IPS DF 6.9 (cell line): ENCODE results near the gene KRTAP19-8.

Source experiments
- DNase-seq: peaks from one replicate; pipeline ENCODE4 v3.0.0-alpha.2; 2013; ENCODE audit warnings: low read depth, low spot score
- H3K27ac ChIP-seq: one replicate; pipeline ENCODE4 v1.5.1; 2013; ENCODE audit warnings: low read length, control low read depth
- H3K27me3 ChIP-seq: 2 replicates; pipeline ENCODE4 v1.6.1; 2013; ENCODE audit warnings: mild to moderate bottlenecking, low read length; ENCODE audit not compliant: control insufficient read depth, insufficient read depth
- H3K36me3 ChIP-seq: 2 replicates; pipeline ENCODE4 v1.6.1; 2013; ENCODE audit warnings: low read length; ENCODE audit not compliant: control insufficient read depth, insufficient read depth
- H3K4me1 ChIP-seq: 2 replicates; pipeline ENCODE4 v1.6.1; 2013; ENCODE audit warnings: low read length; ENCODE audit not compliant: control insufficient read depth, insufficient read depth
- H3K4me3 ChIP-seq: 2 replicates; pipeline ENCODE4 v1.5.1; 2013; ENCODE audit warnings: mild to moderate bottlenecking, low read length
- H3K9me3 ChIP-seq: 2 replicates; pipeline ENCODE4 v1.6.1; 2013; ENCODE audit warnings: low read length, inconsistent platforms; ENCODE audit not compliant: control insufficient read depth, insufficient read depth
- WGBS: extraction: QIAGEN DNeasy Blood & Tissue Kit; methylation state at CpG from one replicate; pipeline ENCODE4 v1.1.7; 2013; ENCODE audit warnings: mixed read lengths, missing lambda C conversion rate; ENCODE audit not compliant: insufficient read length, insufficient coverage; 5-methylcytosine and 5-hydroxymethylcytosine counted together

Gene KRTAP19-8

DNA sequence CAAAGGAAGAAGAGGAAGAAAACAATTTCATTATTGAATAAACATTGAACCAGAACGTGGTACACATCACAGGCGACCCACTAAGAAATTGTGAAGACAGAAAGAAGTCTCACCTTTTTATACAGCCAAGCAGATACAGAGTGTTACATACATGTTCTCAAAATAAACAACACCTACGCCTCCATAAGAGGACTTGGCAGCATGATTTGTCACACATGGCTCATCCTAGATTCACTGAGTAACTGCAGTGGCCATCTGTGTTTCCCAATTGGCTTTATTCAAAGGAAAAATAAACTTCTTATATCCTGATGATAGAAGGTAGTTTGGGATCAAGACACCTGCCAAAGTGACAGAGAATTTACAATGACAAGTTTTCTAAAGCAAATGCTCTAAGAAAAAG is 7.6 kb upstream of the KRTAP19-8 start:
- no peaks in the 10 kb centered on the region for H3K36me3 ChIP-seq
- no peak overlapping the region for H3K4me3 ChIP-seq
- no peaks in the 10 kb centered on the region for H3K4me1 ChIP-seq
- no peak for DNase-seq
- no peaks in the 10 kb centered on the region for H3K27me3 ChIP-seq
- H3K9me3 ChIP-seq = peaks cover 12% of the 10 kb centered on the region
- WGBS = no CpG with 5 or more reads among the region's 3 CpGs
- H3K27ac ChIP-seq = no peak overlapping the region

DNA sequence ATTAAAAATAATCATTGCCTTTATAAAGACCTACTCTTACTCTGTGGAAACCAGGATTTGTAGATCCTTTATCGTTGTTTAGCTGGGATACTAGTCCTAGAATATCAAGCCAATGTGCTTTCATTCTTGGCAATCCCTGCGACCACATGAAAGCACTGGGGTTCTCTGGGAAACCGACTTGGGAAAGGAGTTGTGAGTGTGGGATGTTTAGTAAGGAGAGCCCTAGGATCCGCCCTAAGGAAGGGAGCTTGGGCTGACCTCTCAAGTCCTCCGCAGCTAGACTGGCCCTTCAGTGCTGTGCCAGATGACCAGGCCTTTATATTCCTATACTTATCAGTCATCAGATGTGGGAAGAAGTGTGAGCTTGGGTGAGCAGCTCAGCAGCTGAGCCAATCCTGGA is 5.2 kb upstream of the KRTAP19-8 start:
- no peak for DNase-seq
- Histone ChIP-seq H3K27ac (no peak overlapping the region), H3K9me3 (peaks cover 13% of the 10 kb centered on the region), H3K4me1 (no peaks in the 10 kb centered on the region), H3K4me3 (no peak overlapping the region), H3K36me3 (no peaks in the 10 kb centered on the region), H3K27me3 (no peaks in the 10 kb centered on the region)
- no CpG with 5 or more reads among the region's 5 CpGs for WGBS

DNA sequence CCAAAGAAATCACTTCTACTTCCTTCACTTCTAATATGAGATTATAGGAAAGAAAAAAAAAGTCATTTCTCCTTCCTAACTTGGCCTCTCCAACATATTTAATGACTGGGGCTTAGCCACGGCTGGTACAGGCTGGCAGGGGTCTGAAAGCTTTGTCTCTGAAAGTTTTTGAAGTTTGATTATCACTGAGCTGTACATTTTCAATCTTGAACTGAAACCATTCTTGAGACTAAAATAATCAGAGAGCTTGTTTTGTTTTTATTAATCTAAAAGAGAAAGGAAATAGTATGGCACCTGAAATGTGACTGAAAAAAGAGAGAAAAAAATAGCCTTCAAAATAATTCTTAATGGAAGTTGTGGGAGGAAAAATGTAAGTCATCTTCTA is 3.8 kb upstream of the KRTAP19-8 start:
- no peak for DNase-seq
- no CpG with 5 or more reads among the region's 1 CpG for WGBS
- Histone ChIP-seq H3K27ac (no peak overlapping the region), H3K36me3 (no peaks in the 10 kb centered on the region), H3K4me3 (no peak overlapping the region), H3K27me3 (no peaks in the 10 kb centered on the region), H3K9me3 (peaks cover 12% of the 10 kb centered on the region), H3K4me1 (no peaks in the 10 kb centered on the region)

DNA sequence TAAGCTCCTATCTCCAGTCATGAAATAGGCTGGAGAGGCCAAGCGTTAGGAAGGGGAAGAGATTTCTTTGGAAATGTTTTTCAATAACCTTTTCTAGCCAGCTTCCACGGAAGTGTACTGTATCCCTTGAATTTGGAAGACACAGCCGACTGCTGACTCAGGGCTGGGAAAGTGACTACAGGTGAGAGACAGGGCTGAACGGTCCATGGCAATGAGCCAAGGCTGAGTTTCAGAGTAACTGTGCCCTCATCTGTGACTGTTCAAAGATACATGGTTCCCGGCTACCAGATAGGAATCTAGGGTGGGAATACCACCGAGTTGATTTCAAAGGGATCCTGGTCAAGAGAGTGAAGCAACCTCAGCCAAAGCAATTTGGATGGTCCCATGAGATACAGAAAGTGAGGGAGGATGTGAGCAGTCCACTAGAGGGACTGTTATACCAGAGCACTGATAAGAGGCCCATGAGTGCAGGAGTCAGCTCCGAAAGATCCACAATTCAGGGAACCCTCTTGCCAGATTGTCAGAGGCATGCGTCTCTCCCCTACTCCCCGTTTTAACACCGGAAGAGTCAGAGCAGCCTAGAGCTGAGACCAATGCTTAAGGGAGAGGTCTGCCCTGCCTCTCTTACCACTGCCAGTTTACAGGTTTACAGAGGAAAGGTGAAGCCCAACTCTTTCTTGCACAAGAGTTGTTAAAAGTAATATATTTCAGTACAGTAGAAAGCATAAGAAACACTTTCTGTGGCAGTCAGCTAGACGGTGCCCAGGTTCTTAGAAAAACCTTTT is 3.2 kb upstream of the KRTAP19-8 start:
- Histone ChIP-seq H3K36me3 (no peaks in the 10 kb centered on the region), H3K27me3 (no peaks in the 10 kb centered on the region), H3K4me3 (no peak overlapping the region), H3K27ac (no peak overlapping the region), H3K9me3 (peaks cover 12% of the 10 kb centered on the region), H3K4me1 (no peaks in the 10 kb centered on the region)
- no CpG with 5 or more reads among the region's 11 CpGs for WGBS
- DNase-seq = no peak

DNA sequence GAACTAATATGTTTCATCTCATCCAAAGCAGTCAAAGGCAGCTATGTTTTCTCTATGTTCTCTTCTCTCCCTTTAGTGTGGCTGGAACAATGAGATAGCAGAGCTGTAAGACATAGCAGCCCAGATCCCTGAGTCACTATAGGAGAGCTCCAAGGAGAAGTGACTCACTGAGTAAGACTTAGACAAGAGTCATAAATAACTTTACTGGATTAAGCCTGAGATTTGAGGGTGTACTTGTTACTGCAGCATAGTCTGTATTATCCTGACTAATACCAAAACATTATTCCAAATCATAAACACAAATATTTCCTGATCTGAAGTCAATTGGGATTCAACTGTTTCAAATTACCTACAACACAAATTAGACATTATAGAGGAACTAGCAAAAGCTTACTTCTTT is 3.9 kb downstream of the KRTAP19-8 start:
- Histone ChIP-seq H3K4me3 (no peak overlapping the region), H3K27ac (no peak overlapping the region), H3K36me3 (no peaks in the 10 kb centered on the region), H3K27me3 (no peaks in the 10 kb centered on the region), H3K9me3 (peaks cover 8% of the 10 kb centered on the region), H3K4me1 (no peaks in the 10 kb centered on the region)
- DNase-seq = no peak

DNA sequence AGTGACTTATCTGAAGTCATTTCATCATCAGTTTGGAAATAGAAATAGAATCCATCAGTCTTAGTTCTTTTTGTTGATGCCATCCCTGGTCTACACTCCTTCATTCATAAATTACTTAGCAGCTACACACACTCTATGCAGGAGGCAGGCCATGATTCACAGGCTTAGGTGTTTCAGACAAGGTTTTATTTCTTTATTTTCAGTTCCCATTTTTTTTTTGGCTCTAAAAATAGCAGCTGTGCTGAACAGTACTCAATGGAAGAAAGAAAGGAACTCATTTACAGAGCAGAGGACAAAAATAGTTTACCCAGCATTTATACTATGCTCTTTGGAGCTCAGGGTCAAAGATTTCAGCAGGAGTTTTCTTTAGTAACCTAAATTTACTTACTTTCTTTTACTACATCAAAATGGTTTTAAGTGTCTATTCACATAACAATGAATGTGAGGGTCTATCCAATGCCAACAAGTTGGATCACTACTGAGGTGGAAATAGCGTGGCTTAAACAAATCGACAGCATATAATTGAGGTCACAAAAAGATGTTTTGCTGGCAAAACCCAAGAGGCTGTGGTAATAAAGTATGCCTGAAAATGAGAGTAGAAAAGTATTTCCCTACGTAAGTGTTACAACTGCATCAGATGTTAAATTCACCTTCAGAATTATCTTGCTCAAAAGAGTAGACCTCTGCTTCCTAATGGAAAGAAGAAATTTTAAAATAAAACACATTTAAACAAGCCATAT is 7.7 kb downstream of the KRTAP19-8 start:
- no peak for DNase-seq
- no CpG with 5 or more reads among the region's 3 CpGs for WGBS
- Histone ChIP-seq H3K27me3 (no peaks in the 10 kb centered on the region), H3K9me3 (peaks cover 7% of the 10 kb centered on the region), H3K36me3 (no peaks in the 10 kb centered on the region), H3K4me1 (no peaks in the 10 kb centered on the region), H3K4me3 (no peak overlapping the region), H3K27ac (no peak overlapping the region)

DNA sequence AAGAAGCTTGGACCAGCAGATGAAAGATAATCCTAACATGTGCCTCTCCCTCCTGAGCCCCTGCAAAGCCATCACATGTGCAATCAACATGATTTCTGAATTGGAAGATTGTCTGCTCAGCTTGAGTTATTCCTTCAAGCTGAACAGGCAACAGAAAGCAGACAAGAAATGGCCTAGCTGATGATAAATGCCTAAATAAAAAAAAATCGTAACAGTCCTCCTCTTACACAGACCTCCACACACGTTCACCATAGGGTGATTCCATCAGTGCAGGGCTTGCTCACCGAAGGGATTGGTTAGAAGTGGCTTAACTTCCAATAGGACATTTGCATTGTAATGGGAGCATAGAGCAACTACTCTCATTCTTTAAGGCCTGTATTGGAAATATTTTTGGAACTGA is 14.6 kb downstream of the KRTAP19-8 start:
- H3K27me3 ChIP-seq = no peaks in the 10 kb centered on the region
- no peaks in the 10 kb centered on the region for H3K4me1 ChIP-seq
- H3K36me3 ChIP-seq = no peaks in the 10 kb centered on the region
- no peak overlapping the region for H3K27ac ChIP-seq
- H3K4me3 ChIP-seq = no peak overlapping the region
- peaks cover 7% of the 10 kb centered on the region for H3K9me3 ChIP-seq
- WGBS = no CpG with 5 or more reads among the region's 3 CpGs
- DNase-seq = no peak

DNA sequence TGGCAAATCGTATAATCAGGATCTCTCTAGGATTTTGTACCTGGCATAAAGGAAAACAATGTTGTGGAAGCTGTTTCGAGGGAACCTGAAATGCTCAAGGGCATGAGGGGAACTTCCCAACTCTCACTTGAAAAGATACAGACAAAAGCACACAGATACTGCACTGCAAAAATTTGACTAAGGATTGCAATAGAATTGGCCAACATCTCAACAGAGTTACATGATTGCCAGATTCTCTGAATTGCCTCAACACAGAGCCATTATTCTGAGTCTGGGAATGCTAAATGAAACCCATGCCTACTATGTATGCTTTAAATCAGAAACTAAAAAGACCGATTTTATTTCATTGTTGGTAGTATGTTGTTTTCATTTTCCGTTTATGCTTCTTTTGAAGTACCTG is 16.0 kb downstream of the KRTAP19-8 start:
- Histone ChIP-seq H3K27me3 (no peaks in the 10 kb centered on the region), H3K9me3 (peaks cover 7% of the 10 kb centered on the region), H3K36me3 (no peaks in the 10 kb centered on the region), H3K27ac (no peak overlapping the region), H3K4me3 (no peak overlapping the region), H3K4me1 (no peaks in the 10 kb centered on the region)
- no CpG with 5 or more reads among the region's 4 CpGs for WGBS
- DNase-seq = no peak

DNA sequence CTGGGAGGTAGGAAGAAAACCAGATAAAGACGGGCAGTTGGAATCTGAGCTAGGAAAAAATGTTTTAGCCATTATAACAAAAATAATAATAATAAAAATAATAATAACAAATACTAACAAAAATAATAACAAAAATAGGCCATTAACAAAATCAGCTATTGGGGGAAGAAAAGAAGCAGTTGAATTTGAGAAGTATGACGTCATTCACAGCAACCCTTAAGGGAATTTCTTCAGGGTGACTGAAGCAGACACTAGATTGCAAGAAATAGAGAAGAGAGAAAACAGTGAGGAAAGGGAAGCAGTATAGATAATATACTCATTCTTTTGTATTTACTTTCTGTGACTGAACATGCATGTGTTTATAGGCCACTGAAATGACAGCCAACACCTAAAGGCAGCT is 20.0 kb downstream of the KRTAP19-8 start:
- Histone ChIP-seq H3K27me3 (no peaks in the 10 kb centered on the region), H3K4me3 (no peak overlapping the region), H3K36me3 (no peaks in the 10 kb centered on the region), H3K9me3 (peaks cover 6% of the 10 kb centered on the region), H3K27ac (no peak overlapping the region), H3K4me1 (no peaks in the 10 kb centered on the region)
- DNase-seq = no peak
- WGBS = no CpG with 5 or more reads among the region's 2 CpGs

DNA sequence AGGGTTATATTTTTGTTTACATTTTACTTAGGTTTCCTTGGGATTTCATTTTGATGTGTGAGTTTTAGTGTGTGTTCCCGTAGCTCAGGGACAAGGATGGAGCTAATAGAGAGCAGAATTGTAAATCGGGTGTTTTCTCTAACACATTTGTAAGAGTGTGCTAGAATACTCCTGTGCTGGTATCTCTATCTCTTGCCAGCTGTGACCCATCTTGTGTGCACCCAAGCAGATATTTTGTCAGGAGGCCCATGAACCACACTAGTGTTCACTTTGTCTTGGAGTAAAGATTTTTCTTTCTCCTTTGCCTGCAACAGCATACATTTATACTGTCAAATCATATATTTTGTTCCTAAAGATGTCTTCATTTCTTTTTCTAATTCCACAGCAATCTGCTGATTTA is 23.4 kb downstream of the KRTAP19-8 start:
- Histone ChIP-seq H3K4me1 (no peaks in the 10 kb centered on the region), H3K27me3 (no peaks in the 10 kb centered on the region), H3K9me3 (peaks cover 5% of the 10 kb centered on the region), H3K27ac (no peak overlapping the region), H3K4me3 (no peak overlapping the region), H3K36me3 (no peaks in the 10 kb centered on the region)
- no peak for DNase-seq
- WGBS = no CpG with 5 or more reads among the region's 2 CpGs
